22Rv1 (cell line): ENCODE data around the gene VPS8.

Source experiments
- H3K27ac ChIP-seq: fragments of 450-650 bp; 2 replicates; pipeline ENCODE4 v1.5.1; 2017
- ZFX ChIP-seq: fragments of 450-650 bp; IDR thresholded peaks from 2 replicates; pipeline ENCODE4 v1.6.1; 2017; ENCODE audit warnings: antibody characterized with exemption, borderline replicate concordance
- TF ChIP-seq, protein P1 (sequence below): fragments of 450-650 bp; IDR thresholded peaks from 2 replicates; pipeline ENCODE4 v1.5.1; 2017; ENCODE audit warnings: mild to moderate bottlenecking

VPS8 gene

DNA sequence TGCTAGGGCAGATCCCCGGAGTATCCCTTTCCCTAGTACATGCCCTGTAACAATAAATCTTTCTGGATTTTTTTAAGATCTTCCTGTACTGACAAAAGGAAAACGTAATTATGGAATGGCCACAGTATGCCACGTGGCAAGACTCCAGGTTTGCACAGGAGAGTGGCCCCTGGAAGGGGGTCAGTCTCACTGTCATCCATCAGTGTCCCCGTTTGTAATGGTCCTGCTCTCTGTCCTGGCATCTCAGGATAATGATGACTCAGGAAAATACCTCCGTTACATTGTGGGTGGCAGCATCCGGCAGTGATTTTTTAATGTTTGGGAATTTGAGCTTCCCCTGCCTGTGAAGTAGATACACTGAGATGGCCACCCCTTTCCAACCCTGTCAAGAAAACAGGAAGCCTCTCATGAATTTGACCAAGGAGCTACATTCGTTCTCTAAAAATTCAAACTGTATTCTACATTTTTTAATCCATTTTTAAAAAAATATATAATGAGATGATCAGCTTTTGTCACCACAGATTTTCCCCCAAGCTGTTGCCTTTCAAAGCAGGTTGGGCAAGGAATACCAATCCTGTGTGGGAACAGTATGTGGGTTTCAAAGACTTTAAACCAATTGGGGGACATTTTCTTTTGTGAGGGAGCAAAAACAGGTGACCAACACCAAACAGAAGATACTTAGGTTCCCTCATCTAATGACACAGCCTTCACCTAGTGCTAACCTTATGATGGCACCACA lies 230.5 kb downstream of the VPS8 start:
- no peak overlapping the region for H3K27ac ChIP-seq
- TF ChIP-seq, protein P1, sequence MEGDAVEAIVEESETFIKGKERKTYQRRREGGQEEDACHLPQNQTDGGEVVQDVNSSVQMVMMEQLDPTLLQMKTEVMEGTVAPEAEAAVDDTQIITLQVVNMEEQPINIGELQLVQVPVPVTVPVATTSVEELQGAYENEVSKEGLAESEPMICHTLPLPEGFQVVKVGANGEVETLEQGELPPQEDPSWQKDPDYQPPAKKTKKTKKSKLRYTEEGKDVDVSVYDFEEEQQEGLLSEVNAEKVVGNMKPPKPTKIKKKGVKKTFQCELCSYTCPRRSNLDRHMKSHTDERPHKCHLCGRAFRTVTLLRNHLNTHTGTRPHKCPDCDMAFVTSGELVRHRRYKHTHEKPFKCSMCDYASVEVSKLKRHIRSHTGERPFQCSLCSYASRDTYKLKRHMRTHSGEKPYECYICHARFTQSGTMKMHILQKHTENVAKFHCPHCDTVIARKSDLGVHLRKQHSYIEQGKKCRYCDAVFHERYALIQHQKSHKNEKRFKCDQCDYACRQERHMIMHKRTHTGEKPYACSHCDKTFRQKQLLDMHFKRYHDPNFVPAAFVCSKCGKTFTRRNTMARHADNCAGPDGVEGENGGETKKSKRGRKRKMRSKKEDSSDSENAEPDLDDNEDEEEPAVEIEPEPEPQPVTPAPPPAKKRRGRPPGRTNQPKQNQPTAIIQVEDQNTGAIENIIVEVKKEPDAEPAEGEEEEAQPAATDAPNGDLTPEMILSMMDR, result no peak
- TF ChIP-seq ZFX, result no peak

GRCh38 chr3:185046164-185046515 lies 234.2 kb downstream of the VPS8 start:
- TF ChIP-seq, protein P1, result no peak
- no peak for TF ChIP-seq ZFX
- H3K27ac ChIP-seq, result no peak overlapping the region

GRCh38 chr3:185046603-185047002 lies 234.6 kb downstream of the VPS8 start:
- no peak overlapping the region for H3K27ac ChIP-seq
- TF ChIP-seq, protein P1, result no peak
- TF ChIP-seq ZFX, result no peak

GRCh38 chr3:185049710-185050109 lies 237.7 kb downstream of the VPS8 start:
- H3K27ac ChIP-seq, result no peak overlapping the region
- TF ChIP-seq, protein P1, result no peak
- no peak for TF ChIP-seq ZFX

- TF ChIP-seq, protein P1, result no peak
- TF ChIP-seq ZFX, result no peak
- H3K27ac ChIP-seq, result no peak overlapping the region
Observed at GRCh38 chr3:185051801-185052200, 239.8 kb downstream of the VPS8 start.

DNA sequence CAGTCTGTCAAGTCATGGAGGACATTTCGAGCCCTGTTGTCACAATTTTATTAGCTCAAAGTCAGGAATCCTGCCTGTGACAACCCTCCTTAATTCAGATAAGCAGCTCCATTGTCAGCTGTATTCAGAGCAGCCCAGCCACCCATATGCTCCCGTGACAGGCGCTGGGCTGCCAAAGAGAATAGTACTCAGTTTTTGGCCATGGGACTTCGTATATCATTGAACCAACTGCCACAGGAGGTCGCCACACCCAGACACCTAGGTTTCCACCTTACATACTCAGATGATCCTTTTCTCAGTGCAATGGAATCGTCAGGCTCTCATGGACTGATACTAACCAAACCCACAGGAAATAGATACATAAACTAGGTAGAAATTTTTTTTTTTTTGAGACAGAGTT lies 240.7 kb downstream of the VPS8 start:
- no peak for TF ChIP-seq ZFX
- TF ChIP-seq, protein P1, result no peak
- no peak overlapping the region for H3K27ac ChIP-seq

DNA sequence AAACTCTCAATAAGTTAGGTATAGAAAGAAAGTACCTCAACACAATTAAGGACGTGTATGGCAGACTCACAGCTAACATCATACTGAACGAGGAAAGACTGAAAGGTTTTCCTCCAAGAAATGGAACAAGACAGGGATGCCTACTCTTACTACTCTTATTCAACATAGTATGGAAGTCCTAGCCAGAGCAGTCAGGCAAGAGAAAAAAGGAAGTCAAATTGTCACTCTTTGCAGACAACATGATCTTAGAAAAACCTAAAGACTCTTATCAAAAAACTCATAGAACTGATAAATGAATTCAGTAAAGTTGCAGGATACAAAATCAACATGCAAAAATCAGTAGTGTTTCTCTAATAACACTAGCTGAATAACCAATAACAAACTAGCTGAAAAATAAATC lies 244.9 kb downstream of the VPS8 start:
- no peak for TF ChIP-seq ZFX
- TF ChIP-seq, protein P1, result no peak
- H3K27ac ChIP-seq, result no peak overlapping the region
